Renal cortex interstitium (tissue), 11 donors: ENCODE data around the gene PHLDA1. TPM values are rescaled to one million over a fixed set of nuclear protein-coding genes. Genes with fewer than 3 reads are reported as not detected.

Experiments used
- DNase-seq, 11 donors: peaks; one replicate each; pipeline ENCODE4 v3.0.0-alpha.2; 2013; ENCODE audit warnings: low read depth in 9 of 11, low spot score in 4 of 11; ENCODE audit errors: extremely low read depth in 1 of 11
- polyA plus RNA-seq, 3 donors: library from polyadenylated mRNA; unstranded; fragments of 120-200 nt; gene quantifications; one replicate each; pipeline ENCODE4 v1.2.1, GENCODE V29; 2013; ENCODE audit not compliant: insufficient read length in 3 of 3

Gene PHLDA1
- polyA plus RNA-seq, 3 donors = 37.7 to 44.9 (median 41.7) TPM

DNA sequence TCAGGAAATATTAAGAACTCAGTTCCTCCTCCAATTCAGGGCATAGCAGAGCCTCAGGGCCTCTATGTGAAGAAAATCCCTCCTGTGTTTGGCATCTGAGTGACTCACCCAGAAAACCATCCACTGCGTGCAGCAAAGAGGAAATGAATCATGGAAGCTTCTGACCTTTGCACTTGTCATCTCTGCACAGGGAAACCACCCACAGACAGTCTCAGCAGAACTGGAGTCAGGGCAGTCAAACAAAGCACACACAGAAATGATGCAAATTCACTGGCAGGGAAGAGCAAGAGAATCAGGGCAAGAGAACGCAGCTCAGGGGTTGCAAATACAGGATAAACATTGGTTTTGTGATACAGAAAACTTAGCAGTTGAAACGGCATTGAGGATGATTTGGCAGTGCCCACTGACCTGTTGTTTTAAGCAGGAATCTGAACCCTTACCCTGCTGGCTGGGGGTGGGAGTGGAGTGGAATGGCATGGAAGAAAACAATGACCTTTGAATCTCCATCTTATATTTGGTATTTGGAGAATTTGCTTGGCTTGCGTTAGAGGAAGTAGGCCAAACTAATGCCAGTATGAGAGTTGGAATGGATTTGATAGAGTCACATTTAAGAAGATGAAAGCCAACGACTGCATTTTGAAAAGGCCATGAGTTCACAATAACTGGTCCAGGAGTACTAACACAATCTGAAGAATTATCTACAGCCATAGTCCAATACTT, 53.5 kb downstream of the PHLDA1 start:
- peak in 7 of 11 donors; percentile 45 to 76 (median 62) for DNase-seq

DNA sequence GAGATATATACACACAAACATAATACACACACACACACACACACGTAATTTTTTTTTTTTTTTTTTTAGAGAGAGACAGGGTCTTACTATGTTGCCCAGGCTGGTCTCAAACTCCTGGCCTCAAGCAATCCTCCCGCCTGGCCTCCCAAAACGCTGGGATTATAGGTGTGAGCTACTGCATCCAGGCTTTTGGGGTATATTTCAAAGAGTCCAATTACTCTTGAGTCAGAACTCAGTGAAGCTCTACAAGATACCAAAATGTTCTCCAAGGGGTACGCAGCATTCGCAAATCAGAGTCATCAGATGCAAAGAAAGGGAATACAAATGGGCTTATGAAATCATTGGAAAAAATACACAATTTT, 54.0 kb downstream of the PHLDA1 start:
- DNase-seq = no peak

DNA sequence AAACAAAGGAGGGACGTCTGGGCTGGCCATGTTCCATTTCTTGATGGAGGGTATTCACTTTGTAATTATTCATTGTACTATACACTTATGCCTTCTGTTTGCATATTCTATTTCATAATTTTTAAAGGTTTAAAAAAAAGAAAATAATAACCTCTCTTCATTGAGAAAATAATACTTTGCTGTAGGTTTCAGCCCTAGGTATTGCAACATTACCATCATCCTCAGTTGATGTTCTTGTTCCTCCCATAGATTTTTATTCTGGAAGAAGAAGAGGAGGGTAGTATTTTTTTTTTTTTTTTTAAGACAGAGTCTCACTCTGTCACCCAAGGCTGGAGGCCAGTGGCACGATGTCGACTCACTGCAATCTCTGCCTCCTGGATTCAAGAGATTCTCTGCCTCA, 54.7 kb downstream of the PHLDA1 start:
- no peak for DNase-seq

DNA sequence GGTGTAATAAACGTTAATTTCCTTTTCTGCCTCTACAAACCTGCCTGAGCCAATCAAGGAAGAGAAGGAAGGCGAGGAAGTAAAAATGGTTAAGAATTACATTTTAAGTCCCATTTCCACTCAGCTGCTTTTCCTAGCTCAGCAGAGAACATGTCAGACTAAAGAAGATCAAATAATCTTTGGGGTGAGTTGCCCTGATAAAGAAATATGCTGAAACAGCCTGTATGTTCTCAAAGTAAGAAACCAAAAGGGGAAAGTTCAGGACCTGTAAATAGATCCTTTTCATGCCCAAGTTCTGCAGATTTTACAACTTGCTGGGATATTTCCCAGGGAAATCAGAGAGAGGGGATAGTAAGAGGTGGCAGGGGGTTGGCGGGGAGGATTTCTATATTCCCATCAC, 55.5 kb downstream of the PHLDA1 start:
- DNase-seq = no peak

DNA sequence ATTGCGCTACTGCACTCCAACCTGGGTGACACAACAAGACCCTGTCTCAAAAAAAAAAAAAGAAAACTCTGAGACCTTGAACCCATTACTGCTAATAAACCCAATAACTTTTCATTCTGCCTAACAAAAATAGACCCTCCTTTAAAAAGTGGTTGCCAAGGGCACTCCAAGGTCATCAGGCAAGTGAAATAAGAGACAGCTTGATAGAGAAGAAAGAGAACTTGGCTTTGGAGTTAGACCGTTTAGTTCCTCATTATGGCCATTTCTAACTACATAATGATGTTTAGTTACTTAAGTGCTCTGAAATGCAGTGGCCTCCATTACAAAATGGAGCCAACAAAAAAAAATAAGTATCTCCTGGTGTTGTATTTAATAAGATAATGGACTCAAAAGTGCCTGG, 55.9 kb downstream of the PHLDA1 start:
- DNase-seq = no peak

Other genes starting within 250 kb of the PHLDA1 start
- gene NAP1L1, start 52.9 kb upstream of the PHLDA1 start, polyA plus RNA-seq = 1,000 to 10,000 TPM in 1 of 3 donors, 100 to 1,000 TPM in 2; 790 to 1,090 (median 937) TPM